Transverse colon (tissue), 4 donors: Measurements from ENCODE around the gene PADI4.

ENCODE experiments used
- CTCF ChIP-seq, 5 experiments: fragments of 200-600 bp in 3 of 5; fragments of 450-650 bp in 2 of 5; sonication (generic) in 3 of 5; IDR thresholded peaks; 1 replicate in 2 of 5; 2 replicates in 3 of 5; pipeline ENCODE4 v1.5.1; 2016 to 2017; ENCODE audit warnings: antibody characterized with exemption in 5 of 5, inconsistent platforms in 3 of 5, mild to moderate bottlenecking in 2 of 5, moderate library complexity in 1 of 5
- POLR2AphosphoS5 ChIP-seq, 3 donors: sonication (generic); formaldehyde crosslinking; IDR thresholded peaks; one replicate each; pipeline ENCODE4 v1.6.1; 2016; ENCODE audit warnings: antibody characterized with exemption in 3 of 3

DNA sequence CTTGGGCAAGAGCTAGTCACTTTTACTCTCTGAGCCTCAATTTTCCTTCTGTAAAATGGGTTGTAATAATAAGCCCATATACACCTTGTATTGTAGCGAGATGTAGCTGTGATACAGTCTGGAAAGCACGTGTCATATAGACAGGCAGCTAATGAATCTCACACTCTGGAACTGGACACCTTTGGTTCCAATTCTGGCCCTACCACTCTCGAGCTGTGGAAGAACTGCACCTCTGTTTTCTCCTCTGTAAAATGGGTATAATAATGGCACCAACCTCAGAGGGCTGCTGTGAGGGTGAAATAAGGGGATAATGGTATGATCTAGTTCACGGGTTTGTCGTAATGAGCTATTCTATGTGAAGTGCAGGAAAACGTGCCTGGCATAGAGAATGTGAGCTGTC lies 668 bp upstream of the PADI4 start:
- TF ChIP-seq POLR2AphosphoS5 (IDR thresholded peaks at IDR 0.05) (no peak), CTCF (IDR thresholded peaks at IDR 0.05) (no peak)
